Umbilical cord (tissue), 2 donors: ENCODE measurements around the gene SERINC5. TPM values are rescaled to one million over a fixed set of nuclear protein-coding genes. Genes with fewer than 3 reads are reported as not detected.
"Not testable (repeated sequence)": the region's sequence is repeated elsewhere in the genome, so short reads cannot be mapped to it uniquely, and the experiment has no call there.

Experiments
- DNase-seq: peaks from one replicate; pipeline ENCODE4 v3.0.0-alpha.2; 2015; ENCODE audit warnings: low spot score
- total RNA-seq: library from RNA; depleted of rRNA; stranded (reverse); fragments of >200 nt; gene quantifications from one replicate; pipeline ENCODE4 v1.2.3, GENCODE V29; 2014; ENCODE audit warnings: low replicate concordance; ENCODE audit not compliant: insufficient read depth

Gene SERINC5
- total RNA-seq, 1 donor from 2014 or later: 17.1 TPM

GRCh38 chr5:80227979-80228596 lies 27.8 kb downstream of the SERINC5 start:
- DNase-seq: no peak

GRCh38 chr5:80225934-80226326 lies 29.9 kb downstream of the SERINC5 start:
- no peak for DNase-seq

- DNase-seq: no peak
These were observed 30.5 kb downstream of the SERINC5 start for GRCh38 chr5:80225189-80225933.

DNA sequence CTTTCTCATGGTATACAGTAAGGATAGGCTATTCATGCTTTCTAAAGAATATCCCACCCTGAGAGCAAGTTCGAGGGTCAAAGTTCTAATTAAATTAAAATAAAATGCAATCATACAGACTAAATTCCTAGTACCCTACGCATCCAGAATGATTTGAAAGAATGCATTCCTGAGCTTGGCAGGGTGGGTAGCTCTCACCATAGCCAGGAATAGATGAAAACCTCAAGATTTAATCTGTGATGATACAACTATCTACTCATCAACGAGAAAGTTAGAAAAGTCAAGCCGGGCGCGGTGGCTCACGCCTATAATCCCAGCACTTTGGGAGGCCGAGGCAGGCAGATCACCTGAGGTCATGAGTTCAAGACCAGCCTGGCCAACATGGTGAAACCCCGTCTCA lies 32.3 kb downstream of the SERINC5 start:
- no peak for DNase-seq

DNA sequence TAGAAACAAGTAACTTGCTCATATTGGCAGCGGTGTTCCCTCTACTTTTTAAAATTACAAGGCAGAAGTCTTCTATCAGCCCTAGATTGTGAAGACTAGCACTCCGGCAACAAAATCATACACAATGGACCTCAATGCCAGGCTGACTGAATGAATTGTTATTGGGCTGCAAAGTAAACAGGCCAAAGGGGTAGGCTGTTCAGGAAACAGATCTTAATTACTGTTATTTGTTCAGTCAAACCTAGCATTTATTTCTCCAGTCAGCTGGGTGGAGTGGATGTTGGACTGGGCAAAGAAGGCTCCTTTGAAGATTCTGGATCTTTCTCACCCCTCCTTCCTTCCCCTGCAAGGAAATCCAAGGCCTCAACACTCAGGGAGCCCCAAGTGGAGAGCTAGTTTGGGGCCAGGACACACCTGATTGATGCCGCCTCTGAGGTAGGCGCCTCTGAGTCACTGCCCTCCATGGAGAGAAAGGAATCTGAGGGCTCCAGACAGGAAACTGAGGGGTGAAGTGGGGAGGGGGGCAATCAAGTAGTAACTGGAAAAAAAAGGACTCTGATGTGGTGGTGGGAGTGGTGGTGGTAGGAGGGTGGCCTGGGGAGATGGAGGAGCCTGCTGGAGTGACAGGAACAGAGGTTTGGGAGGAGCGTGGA lies 35.5 kb downstream of the SERINC5 start:
- DNase-seq: no peak

DNA sequence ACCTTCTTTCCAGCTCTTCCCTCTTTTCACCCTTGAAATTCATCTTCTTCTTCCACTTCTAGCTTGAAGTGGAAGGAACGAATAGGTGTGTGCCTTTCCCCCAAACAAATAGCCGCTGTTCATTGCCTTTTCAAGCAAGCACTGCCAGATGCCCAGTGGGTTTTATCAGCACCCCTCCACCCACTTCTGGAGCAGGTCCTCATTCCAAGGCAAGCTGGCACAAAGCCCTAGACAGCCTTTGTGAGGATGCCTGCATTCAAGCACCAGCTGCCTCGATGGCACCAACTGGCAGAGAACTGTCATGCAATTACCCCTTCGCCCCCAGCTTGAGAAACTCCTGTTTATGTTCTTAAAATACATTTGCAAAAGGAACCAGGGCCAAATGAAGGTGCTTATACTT lies 36.5 kb downstream of the SERINC5 start:
- no peak for DNase-seq

GRCh38 chr5:80217667-80218066 lies 38.2 kb downstream of the SERINC5 start:
- no peak for DNase-seq

- DNase-seq: no peak
These were observed 38.9 kb downstream of the SERINC5 start for GRCh38 chr5:80216753-80217596.

- no peak for DNase-seq
These were observed 39.8 kb downstream of the SERINC5 start for GRCh38 chr5:80216096-80216495.

DNA sequence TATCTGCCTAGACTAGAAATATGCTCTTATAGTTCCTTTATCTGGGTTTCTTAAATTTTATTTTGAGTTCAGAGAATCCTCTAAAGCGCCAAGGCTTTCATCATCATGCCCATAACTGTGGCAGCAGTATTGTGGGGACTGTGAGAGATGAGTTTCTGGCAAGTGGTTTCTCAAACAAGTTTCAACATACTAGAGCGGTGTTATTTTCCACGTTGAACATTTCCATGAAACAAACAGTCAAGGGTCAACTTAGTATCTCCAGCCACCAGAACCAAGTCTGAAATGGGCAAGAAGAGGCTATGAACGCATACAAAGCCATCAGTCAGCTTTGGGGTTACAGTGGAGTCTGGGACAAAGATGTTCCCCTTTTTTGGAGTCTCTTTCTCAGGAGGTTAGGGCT lies 40.3 kb downstream of the SERINC5 start:
- DNase-seq: no peak

DNA sequence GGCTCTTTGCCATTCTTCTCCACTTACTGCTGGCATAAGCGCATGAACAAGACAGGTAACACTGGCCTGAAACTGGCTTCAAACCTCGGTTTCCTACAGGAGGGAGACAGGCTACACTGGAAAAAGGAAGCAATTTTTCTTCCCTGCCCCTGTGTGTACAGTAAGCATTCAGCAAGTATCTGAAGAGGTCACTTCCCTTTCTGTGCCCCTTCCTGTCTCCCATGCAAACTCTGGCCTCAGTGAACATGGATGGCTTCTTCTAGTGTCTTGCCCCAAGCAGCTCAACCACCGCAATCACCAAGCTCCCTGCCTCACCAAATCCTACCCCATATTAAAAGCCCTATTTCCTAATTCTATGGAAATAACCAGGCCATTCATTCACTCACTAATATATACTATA lies 42.4 kb downstream of the SERINC5 start:
- no peak for DNase-seq

GRCh38 chr5:80212171-80212667 lies 43.6 kb downstream of the SERINC5 start:
- no peak for DNase-seq

DNA sequence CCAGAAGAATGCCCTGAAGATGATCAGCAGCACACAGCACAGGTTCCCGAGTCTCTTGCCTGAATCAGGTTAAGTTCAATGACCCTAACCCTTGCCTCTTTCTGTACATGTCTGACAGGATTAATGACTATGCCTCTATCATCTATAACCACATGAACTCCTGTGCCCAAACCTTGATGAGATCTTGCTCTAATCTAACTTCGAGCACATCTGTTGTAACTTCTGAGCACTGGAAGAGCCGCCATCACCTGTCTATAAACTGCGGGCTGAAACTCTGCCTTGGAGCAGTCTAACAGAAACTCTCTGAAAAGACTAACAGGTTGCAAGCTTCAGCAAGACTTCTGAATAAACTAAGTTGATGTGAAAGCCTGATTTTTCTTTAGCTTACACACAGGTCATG lies 44.5 kb downstream of the SERINC5 start:
- no peak for DNase-seq

GRCh38 chr5:80210014-80210413 lies 45.8 kb downstream of the SERINC5 start:
- no peak for DNase-seq

DNA sequence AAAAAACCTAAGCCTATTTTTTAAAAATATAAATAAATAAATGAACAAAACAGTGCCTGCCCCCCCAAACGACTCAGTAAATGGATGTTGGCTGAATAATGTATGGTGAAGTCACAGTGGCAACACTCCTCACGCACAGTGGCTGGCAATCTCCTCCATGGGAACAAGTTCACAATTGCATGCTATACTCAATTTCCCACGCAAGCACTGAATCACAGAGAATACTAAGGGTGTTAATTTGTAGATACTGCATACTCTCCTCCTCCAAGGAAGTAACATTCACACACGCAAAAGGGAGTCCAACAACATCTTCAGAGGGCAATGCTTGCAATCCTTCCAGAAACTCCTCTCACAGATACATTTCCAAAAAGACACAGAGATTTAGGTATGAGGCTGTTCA lies 47.5 kb downstream of the SERINC5 start:
- DNase-seq: no peak

- DNase-seq: no peak
These were observed 48.0 kb downstream of the SERINC5 start for GRCh38 chr5:80207832-80208231.

DNA sequence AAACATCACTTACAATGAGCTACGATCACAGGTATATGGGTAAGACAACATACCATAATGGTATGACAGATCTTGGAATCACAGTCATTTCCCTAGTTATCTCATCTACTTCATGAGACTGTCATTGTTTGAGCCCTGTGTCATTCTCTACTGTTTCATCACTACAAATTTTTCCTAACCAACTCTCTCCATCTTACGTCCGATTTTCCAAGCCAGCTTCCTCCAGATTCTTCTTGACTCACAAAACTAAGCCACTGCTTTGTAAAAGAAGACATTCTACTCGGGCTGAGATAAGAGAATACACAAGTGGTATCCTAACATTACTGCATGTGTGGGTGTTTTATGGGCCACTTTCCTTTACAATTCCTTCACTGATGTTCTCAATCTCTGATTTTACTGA lies 49.6 kb downstream of the SERINC5 start:
- DNase-seq: peak; percentile 86

GRCh38 chr5:80205846-80206245 lies 50.0 kb downstream of the SERINC5 start:
- DNase-seq: no peak

DNA sequence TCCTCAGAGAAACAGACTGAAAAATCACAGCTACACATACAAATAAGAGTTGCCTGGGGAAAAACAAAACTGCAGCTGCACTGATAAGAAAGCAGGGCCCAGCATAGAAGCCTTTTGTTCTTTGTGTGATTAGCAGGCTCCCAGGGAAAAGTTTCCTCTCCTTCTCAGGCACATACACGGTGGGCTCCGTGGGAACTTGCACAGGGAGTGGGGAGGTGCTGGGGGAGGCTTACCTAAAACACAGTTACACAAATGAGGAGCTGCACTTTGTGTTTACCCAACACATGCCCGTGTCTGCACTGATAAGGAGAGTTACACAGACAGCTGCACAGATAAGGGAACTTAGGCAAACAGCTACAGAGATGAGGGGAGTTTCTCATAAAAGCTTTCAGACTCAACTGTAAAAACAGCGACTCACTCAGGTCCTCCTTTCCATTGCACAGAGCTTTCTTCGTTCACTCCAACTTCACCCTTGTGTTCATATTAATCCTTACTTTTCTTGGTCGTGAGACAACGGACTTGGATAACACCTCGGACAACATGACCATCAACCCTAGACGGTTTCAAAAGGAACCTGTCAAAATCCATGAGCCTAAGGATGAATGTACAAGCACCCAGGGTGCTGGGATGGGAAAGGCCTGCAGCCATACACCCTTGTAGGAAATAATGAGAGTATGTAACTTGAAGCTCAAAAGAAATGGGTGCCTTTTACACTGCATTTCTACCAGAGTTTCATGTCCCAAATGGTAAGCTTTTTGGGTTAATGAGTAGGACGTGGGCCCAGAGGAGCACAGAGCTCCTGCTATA lies 50.8 kb downstream of the SERINC5 start:
- DNase-seq: peak; percentile 90

DNA sequence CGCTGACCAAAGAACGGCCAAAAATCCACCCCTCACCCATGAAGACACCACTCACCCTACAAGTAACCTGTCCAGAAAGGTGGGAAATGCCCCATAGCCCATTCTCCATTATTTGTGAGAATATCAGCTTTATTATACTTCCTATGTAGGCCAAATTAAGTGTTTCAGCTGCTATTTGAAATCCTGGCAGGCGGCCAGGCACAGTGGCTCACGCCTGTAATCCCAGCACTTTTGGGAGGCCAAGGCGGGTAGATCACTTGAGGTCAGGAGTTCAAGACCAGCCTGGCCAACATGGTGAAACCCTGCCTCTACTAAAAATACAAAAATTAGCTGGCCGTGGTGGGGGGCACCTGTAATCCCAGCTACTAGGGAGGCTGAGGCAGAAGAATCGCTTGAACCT lies 54.1 kb downstream of the SERINC5 start:
- not testable (repeated sequence) for DNase-seq

DNA sequence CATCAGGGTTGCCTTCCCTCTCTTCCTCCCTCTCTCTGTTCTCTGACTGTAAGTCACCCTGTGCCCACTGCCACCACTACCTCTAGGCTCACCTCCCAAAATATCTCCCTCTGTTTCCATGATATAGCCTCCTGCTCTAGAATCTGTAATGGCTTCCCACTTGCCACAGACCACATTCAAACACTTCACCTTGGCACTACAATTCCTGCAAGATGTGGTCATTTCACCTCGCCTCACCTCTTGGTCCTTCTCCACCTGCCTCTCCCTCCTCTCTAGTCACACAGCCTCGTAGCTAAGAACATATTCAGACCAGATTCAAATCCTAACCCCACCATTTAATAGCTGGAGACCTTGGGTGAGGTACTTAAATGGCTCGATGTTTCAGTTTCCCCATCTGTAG lies 56.9 kb downstream of the SERINC5 start:
- DNase-seq: no peak
